Fibroblast of lung (primary cell): ENCODE data around the gene PRKAG3. TPM values are rescaled to one million over a fixed set of nuclear protein-coding genes. Genes with fewer than 3 reads are reported as not detected.

Source experiments
- DNase-seq, 2 donors: peaks; one replicate each; pipeline versions ENCODE4 v3.0.0 to v3.0.0-alpha.2; 2010; ENCODE audit warnings: low read depth in 2 of 2
- H2AFZ ChIP-seq: 2 replicates; pipeline ENCODE4 v1.5.1; 2012; ENCODE audit warnings: low read length, control low read depth, inconsistent platforms
- H3K27ac ChIP-seq: 2 replicates; pipeline ENCODE4 v1.5.1; 2011; ENCODE audit warnings: low read length, control low read depth; ENCODE audit not compliant: insufficient read depth
- H3K27me3 ChIP-seq: 2 replicates; pipeline ENCODE4 v1.5.1; 2011; ENCODE audit warnings: mild to moderate bottlenecking, low read length; ENCODE audit not compliant: control insufficient read depth, insufficient read depth
- H3K36me3 ChIP-seq: 2 replicates; pipeline ENCODE4 v1.5.1; 2011; ENCODE audit warnings: low read length; ENCODE audit not compliant: control insufficient read depth, insufficient read depth
- H3K4me1 ChIP-seq: 2 replicates; pipeline ENCODE4 v1.5.1; 2011; ENCODE audit warnings: low read length; ENCODE audit not compliant: control insufficient read depth, insufficient read depth; ENCODE audit errors: extremely low read depth
- H3K4me2 ChIP-seq: 2 replicates; pipeline ENCODE4 v1.5.1; 2011; ENCODE audit warnings: low read length, control low read depth; ENCODE audit not compliant: insufficient read depth; ENCODE audit errors: extremely low read depth
- H3K4me3 ChIP-seq, 4 experiments: fragments of 200-600 bp in 1 of 4; sonication (generic) in 1 of 4; replicated peaks in 1 of 4; 2 replicates each; pipeline ENCODE4 v1.5.1; 2011 to 2016; ENCODE audit warnings: low read length in 4 of 4, low read depth in 3 of 4, mild to moderate bottlenecking in 3 of 4, control low read depth in 2 of 4, inconsistent platforms in 1 of 4, mixed read lengths in 1 of 4; ENCODE audit not compliant: insufficient read depth in 1 of 4; ENCODE audit errors: control extremely low read depth in 1 of 4
- H3K79me2 ChIP-seq: 2 replicates; pipeline ENCODE4 v1.5.1; 2012; ENCODE audit warnings: mild to moderate bottlenecking, low read length, inconsistent platforms; ENCODE audit not compliant: control insufficient read depth, insufficient read depth
- H3K9ac ChIP-seq: 2 replicates; pipeline ENCODE4 v1.5.1; 2011; ENCODE audit warnings: mild to moderate bottlenecking, low read length, control low read depth; ENCODE audit not compliant: insufficient read depth
- H3K9me3 ChIP-seq: 2 replicates; pipeline ENCODE4 v1.5.1; 2012; ENCODE audit warnings: low read depth, low read length; ENCODE audit not compliant: control insufficient read depth, insufficient read depth
- H4K20me1 ChIP-seq: 2 replicates; pipeline ENCODE4 v1.5.1; 2011; ENCODE audit warnings: low read length; ENCODE audit not compliant: control insufficient read depth, insufficient read depth; ENCODE audit errors: extremely low read depth
- CTCF ChIP-seq, 2 donors: IDR thresholded peaks in 1 of 2; conservative IDR thresholded peaks in 1 of 2; 1 replicate in 1 of 2; 2 replicates in 1 of 2; pipeline ENCODE4 v1.5.1; 2011 to 2012; ENCODE audit warnings: low read length in 2 of 2, control low read depth in 1 of 2, inconsistent platforms in 1 of 2, low read depth in 1 of 2, mild to moderate bottlenecking in 1 of 2
- EZH2 ChIP-seq: IDR thresholded peaks from 2 replicates; pipeline ENCODE4 v1.5.1; 2012; ENCODE audit warnings: low read length, control low read depth, mild to moderate bottlenecking; ENCODE audit errors: missing control alignments
- polyA plus RNA-seq, 2 donors: library from polyadenylated mRNA; depleted of rRNA in 1 of 2; stranded (reverse) in 1 of 2; unstranded in 1 of 2; fragments of >200 nt; gene quantifications; 2 replicates each; pipeline ENCODE4 v1.2.1, GENCODE V29; 2011 to 2012; ENCODE audit warnings: missing spikeins in 1 of 2
- total RNA-seq: library from RNA; depleted of rRNA; stranded (reverse); fragments of >200 nt; gene quantifications from 2 replicates; pipeline ENCODE4 v1.2.1, GENCODE V29; 2014

The PRKAG3 gene
- total and polyA plus RNA-seq, 2 donors (not counting 1 experiment from before 2014, with no cell fraction given) = 0.33 TPM; not detected in 1

- TF ChIP-seq EZH2 = no peak
- TF ChIP-seq CTCF (conservative IDR thresholded peaks at IDR 0.05 in 1 of 2, IDR thresholded peaks at IDR 0.05 in 1 of 2; ENCODE audit: low read depth in 1 of 2, low read length in 2 of 2) = no peak
- Histone ChIP-seq H3K4me1 (no peaks in the 10 kb centered on the region), H3K27me3 (peaks cover 6% of the 10 kb centered on the region), H3K4me3 (no peak overlapping the region), H3K36me3 (no peaks in the 10 kb centered on the region), H3K4me2 (no peak overlapping the region), H3K9me3 (no peaks in the 10 kb centered on the region), H3K27ac (no peak overlapping the region), H3K79me2 (no peaks in the 10 kb centered on the region), H4K20me1 (no peaks in the 10 kb centered on the region), H2AFZ (no peak overlapping the region), H3K9ac (no peak overlapping the region)
- DNase-seq = no peak
Observed at GRCh38 chr2:218839888-218840287, 8.3 kb upstream of the PRKAG3 start.

- no peaks in the 10 kb centered on the region for H4K20me1 ChIP-seq
- H3K9ac ChIP-seq = no peak overlapping the region
- H2AFZ ChIP-seq = no peak overlapping the region
- H3K27ac ChIP-seq = no peak overlapping the region
- peak; percentile 57 for DNase-seq
- no peaks in the 10 kb centered on the region for H3K4me1 ChIP-seq
- no peak overlapping the region for H3K4me3 ChIP-seq
- no peaks in the 10 kb centered on the region for H3K9me3 ChIP-seq
- H3K36me3 ChIP-seq = no peaks in the 10 kb centered on the region
- no peak overlapping the region for H3K4me2 ChIP-seq
- no peaks in the 10 kb centered on the region for H3K79me2 ChIP-seq
- peaks cover 6% of the 10 kb centered on the region for H3K27me3 ChIP-seq
- TF ChIP-seq EZH2 = no peak
Observed at GRCh38 chr2:218839430-218839829, 7.8 kb upstream of the PRKAG3 start.

GRCh38 chr2:218837495-218837894 is 5.9 kb upstream of the PRKAG3 start:
- Histone ChIP-seq H3K9me3 (no peaks in the 10 kb centered on the region), H3K9ac (no peak overlapping the region), H3K27me3 (peaks cover 15% of the 10 kb centered on the region), H4K20me1 (no peaks in the 10 kb centered on the region), H3K36me3 (no peaks in the 10 kb centered on the region), H3K4me2 (no peak overlapping the region), H3K79me2 (no peaks in the 10 kb centered on the region), H3K4me3 (no peak overlapping the region), H3K4me1 (no peaks in the 10 kb centered on the region), H2AFZ (no peak overlapping the region), H3K27ac (no peak overlapping the region)
- DNase-seq = no peak
- TF ChIP-seq EZH2 (no peak), CTCF (conservative IDR thresholded peaks at IDR 0.05 in 1 of 2, IDR thresholded peaks at IDR 0.05 in 1 of 2; ENCODE audit: low read depth in 1 of 2, low read length in 2 of 2) (no peak)
